Stimulated activated CD8-positive, alpha-beta memory T cell treated with anti-CD3 and anti-CD28 coated beads, Interleukin-15, amount 100 ng/mL, for 24 hours (primary cell): ENCODE measurements around the gene WNT6.
"Not testable (repeated sequence)": the region's sequence is repeated elsewhere in the genome, so short reads cannot be mapped to it uniquely, and the experiment has no call there.

Experiments
- DNase-seq: peaks from one replicate; pipeline ENCODE4 v3.0.0-alpha.2; 2020; ENCODE audit warnings: low read depth

The WNT6 gene

DNA sequence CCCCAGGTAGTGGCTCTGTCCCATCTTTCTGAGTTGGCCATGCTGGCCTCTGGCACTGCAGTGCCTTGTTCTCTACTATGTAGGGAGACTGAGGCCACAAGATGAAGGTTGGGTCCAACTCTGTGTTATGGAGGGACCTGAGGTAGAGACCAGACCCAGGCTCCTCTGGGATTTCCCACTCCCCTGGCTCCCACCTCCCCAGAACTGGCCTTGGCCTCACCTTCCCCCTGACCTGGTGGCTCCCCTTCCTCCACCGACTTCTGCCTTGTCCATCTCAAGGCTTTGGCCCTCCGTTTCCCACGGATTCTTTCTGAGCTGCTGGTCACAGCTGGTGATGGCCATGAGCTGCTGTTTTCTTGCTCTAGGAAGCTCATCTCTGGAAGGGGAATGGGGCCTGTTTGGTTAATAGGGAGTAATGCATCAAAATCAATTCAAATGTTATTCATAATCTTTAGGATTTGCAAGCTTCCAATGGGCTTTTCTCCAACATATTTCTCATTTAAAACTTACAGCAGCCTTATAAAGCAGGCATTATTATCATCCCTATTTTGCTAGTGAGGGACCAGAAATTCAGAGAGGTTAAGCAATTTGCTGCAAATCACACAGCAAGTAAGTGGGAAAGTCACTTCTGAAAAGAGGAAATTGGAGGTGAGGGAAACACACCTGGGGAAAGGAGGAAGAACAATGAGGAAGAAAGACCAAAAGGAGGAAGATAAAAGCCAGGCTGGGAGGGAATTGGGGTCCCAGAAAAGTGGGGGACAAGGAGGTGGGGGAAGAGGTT, 28.9 kb upstream of the WNT6 start:
- no peak for DNase-seq

DNA sequence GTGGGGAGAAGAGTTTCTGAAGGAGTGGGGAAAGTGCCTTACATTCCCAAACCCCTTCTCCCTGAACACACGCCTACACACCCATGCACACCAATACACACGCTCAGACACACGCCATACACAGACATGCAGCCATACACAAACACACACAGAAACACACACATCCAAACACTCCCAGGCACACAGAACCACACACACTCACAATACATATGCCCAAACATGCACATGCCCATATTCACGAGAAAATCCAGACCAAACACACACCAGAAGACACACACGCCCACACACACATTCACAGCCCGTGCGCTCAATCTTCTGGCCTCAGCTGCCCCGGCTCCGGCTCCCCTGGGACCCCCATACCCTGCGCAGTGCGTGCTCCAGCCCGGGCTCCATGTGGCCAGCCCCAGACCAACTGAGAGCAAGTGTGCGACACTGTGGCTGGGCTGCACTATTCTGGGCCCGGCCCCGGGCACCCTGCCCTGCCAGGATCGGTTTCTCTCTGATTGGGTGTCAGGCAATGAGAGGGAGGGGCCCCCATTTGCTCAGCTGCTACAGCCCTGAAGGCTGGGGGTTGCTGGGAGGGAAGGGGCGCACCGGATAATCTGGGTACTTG, 28.1 kb upstream of the WNT6 start, which contains the start of gene PRKAG3:
Gene PRKAG3, minus strand, starts transcription at position 426 of the 613 bp plus-strand sequence.
- DNase-seq: no peak

DNA sequence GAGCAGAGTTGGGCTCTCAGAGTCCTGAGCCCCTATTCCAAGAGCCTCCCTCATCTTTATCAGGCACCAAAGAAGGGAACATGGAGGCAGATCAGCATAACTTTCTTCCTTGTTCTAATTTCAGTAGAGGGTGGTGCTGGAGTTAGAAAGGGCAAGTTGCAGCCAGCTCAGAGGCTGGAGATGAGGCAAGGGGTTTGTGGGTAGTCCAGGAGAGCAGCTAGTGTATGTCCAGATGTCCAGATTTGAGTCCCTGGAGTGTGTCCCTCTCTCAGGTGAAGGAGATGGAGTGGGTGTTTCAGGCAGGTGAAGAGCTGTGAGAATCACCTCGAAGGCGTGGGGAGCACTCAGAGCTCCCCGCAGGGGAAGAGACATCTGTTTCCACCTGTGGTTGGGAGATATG, 27.5 kb upstream of the WNT6 start:
- no peak for DNase-seq

DNA sequence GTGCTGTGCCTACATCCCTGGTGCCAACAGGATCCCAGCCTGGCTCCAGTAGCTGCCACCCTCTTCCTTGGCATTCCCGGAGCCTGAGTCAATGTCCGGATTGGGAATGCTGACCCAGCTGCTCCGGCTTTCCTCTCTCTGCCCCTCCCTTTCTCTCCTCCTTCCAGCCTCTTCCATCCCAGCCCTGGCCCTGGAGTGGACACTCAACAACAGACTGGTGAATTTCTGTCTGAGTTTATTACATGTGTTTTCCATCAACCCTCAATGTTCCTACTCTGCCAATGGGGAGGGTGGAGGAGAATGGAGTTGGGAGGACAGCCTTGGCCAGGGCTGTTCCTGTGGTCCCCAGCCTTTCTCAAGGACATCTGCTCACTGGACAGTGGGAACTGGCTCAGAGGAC, 27.1 kb upstream of the WNT6 start:
- DNase-seq: no peak

DNA sequence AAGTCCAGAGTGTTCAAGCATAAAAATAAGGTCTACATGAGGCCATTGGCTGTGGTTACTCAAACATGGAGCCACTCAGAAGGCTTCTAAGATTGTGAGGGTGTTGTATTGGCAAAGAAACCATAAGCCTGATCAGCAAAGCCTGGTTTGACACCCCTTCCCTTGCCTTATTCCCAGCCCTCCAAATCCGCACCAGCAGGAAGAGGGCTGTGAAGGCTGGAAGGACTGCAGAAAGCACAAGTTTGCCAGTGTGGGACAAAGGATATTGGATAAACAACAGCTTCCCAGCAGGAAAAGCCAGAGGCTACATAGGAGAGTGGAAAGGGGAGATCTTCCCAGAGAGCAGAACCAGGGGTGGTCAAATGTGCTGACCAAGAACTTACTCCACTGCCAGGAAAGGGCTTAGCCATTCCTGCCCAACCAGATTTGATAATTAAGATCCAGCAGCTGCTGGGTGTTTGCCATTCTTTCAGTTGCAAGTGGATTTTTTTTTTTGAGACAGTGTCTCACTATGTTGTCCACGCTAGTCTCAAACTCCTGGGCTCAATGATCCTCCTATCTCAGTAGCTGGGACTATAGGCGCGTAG, 26.5 kb upstream of the WNT6 start:
- DNase-seq: no peak

DNA sequence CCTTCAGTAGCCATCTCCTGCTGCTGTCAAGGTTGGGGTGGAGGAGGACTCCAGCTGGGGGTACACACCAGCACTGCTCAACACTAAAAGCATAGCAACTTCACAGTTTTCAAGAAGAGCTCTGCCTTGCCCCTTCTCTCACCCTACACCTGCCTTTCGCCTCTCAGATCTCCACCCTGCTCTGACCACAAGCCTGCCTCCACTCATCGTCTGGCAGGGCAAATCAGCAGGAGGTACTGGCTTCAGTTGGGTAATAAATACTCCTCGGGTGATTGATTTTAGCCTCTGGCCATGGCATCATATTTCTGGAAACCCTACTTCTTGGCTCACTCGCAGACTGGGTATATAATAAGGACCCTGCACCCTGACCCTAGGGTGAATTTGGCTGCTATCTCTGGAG, 24.9 kb upstream of the WNT6 start:
- DNase-seq: no peak

DNA sequence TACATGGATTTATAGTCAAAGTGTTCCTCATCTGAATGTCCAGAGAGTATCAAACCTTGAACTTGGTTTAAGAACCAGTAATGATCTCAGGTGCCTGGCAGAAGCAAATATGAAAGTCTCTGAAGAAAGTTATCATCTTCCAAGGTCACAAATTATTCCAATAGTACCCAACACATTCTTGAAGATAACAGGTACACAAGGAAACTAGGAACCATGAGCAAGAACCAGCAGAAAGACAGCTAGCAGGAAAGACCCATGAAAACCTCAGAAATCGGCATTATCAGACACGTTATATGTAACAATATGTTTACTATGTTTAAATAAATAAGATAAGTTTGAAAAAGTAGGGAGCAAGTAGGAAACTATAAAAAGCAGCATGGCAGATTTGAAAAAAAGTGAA, 22.1 kb upstream of the WNT6 start:
- no peak for DNase-seq

DNA sequence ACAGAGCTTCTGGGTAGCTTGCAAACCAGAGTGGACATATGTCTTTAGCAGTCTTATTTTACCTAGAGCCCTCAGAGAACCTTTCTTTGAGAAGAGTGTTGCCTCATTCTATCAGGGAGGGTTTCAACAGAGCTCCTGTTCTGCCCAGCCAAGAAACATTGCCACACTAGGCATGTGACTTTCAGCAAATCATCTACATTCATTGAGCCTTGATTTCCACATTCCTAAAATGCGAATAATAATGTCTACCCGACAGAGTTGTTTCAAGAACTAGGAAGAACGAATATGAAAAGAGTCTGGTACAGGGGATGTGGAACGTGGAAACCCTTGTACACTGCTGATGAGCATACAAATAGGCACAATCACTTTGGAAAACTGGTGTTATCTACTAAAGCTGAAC, 20.2 kb upstream of the WNT6 start:
- DNase-seq: no peak

DNA sequence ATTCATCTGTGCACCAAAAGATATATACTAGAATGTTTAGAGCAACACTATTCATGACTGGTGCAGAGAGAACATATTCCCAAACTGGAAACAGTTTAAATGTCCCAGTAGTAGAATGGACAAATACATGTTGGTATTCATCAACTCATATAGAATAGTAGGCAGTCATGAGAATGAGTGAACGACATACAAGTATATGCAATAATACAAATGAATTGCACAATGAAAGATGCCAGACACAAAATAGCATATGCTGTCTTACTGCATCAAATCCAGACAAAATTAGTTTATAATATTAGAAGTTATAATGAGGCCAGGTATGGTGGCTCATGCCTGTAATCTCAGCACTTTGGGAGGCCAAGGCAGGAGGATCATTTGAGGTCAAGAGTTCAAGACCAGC, 19.7 kb upstream of the WNT6 start:
- no peak for DNase-seq

DNA sequence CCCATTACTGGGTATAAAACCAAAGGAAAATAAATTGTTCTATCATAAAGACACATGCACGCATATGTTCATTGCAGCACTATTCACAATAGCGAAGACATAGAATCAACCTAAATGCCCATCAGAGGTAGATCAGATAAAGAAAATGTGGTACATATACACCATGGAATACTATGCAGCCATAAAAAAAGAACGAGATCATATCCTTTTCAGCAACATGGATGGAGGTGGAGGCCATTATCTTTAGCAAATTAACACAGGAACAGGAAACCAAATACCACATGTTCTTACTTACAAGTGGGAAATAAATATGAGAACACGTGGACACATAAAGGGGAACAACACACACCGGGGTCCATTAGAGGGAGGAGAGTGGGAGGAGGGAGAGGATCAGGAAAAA, 15.3 kb upstream of the WNT6 start:
- DNase-seq: not testable (repeated sequence)

DNA sequence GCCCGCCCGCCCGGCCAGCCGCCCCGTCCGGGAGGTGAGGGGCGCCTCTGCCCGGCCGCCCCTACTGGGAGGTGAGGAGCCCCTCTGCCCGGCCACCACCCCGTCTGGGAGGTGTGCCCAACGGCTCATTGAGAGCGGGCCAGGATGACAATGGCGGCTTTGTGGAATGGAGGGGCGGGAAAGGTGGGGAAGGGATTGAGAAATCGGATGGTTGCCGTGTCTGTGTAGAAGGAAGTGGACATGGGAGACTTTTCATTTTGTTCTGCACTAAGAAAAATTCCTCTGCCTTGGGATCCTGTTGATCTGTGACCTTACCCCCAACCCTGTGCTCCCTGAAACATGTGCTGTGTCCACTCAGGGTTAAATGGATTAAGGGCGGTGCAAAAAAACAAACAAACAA, 12.6 kb upstream of the WNT6 start:
- not testable (repeated sequence) for DNase-seq

DNA sequence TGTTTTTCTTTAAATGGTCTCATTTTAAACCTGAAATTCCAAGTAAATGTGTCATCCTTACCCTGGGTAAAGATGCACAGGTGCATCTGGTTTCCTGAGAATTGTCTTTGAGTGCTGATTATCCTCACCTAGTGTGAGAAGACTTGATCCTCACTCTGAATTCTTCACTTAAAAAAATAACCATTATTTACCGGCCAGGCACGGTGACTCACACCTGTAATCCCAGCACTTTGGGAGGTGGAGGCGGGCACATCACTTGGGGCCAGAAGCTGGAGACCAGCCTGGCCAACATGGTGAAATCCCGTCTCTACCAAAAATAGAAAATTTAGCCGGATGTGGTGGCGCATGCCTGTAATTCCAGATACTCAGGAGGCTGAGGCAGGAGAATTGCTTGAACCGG, 9.9 kb upstream of the WNT6 start:
- DNase-seq: no peak

DNA sequence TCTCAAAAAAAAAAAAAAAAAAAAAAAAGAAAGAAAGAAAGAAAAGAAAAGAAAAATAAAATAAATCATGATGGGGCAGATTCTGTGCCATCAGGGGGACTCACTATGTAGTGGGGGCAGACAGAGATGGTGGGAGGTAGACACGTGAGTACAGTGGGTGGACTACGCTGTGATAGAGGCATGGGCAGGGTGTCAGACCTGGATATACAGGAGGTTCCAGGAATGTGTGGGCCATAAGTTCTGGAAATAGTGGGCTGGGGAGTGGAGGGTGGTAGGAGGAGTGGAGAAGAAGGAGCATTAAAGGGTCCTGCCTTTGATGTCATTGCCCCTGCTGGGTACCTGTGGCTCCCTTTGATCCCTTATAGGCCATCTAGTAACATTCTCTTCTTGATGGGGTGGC, 8.8 kb upstream of the WNT6 start:
- DNase-seq: no peak

DNA sequence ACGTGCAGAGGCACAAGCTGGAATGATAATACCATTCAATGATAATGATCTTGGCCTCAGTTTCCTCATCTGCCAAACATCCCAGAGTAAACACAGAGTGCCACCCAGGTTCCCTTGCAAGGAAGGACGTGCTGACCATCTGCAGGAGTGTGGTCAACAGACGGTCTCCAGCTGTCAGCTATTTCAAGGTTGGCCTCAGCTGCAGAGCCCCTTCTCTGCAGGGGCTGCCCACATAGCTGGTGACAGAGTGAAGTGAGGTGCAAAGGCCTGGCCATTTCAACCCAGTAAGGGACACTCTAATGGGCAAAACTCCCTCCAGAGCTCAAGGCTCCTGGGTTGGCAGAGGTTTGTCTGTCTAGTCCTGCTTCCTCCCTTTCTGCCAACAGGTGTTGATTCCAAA, 8.3 kb upstream of the WNT6 start:
- DNase-seq: no peak

DNA sequence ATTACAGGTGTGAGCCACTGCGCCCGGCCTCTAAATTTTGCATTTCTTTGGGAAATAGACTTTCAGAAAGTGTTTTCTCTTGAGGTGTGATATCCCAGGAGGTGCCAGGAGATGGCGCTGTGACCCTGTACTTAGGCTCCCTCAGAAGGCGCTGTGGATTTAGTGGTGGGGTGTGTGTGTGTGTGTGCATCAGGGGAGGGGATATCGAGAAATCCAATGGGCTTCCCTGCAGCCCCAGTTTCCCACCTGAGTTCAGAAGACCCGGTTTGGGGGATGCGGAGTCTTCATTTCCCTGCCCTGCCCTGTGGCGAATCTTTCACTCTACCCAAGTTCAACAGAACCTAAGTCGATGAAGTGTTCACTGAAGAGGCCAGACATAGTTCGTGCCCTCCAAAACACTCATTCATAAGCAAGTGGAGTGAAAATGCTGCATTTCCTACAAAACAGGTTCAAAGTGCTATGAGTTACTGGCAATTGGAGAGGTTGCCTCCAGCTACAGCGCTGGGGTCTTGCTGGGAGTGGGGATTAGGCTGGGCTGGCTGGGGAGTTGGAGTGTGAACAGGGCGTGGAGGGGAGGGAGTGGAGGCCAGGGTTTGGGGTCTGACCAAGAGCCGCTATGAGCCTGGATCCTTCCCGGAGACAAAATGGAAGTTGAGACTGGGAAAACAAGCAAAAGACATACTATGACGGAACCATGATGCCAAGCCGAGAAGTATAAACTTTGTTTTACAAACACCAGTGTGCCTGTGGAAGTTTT, 6.5 kb upstream of the WNT6 start:
- DNase-seq: peak; percentile 46

DNA sequence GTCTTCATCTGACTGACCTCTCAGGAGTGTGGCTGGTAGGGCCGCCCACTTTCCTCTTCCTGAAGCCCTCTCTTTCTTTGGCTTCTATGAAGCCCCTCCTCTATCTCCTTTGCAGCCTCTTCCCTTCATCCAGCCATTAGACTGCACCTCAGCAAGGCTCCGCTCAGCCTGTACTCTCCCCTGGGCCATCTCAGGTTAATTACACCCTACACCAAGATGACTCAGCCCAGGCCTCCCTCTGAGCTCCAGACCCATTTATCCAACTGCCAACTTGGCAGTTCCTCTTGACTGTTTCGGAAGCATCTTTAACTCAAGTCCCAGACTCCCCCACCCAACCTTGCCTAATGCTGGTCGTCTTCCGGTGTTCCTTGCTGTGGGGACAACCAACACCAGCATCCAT, 5.8 kb upstream of the WNT6 start:
- DNase-seq: no peak

DNA sequence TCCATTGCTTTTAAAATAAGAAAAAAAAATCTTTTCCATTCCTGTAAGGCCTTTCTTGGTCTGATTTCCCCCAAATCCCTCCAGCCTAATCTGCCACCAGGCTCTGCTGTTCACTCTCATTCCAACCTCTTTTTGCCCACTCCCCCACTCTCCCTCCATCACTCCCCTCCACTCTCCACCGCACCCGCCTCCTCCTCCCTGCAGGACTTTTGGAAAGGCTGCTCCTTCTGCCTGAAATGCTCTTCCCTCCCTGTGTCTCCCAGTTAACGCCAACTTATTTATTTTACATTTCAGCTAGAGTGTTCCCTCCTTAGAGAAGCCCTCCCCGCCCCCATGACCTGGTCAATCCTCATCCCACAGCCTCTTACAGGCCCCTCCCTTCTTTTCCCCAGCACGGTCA, 4.7 kb upstream of the WNT6 start:
- no peak for DNase-seq

DNA sequence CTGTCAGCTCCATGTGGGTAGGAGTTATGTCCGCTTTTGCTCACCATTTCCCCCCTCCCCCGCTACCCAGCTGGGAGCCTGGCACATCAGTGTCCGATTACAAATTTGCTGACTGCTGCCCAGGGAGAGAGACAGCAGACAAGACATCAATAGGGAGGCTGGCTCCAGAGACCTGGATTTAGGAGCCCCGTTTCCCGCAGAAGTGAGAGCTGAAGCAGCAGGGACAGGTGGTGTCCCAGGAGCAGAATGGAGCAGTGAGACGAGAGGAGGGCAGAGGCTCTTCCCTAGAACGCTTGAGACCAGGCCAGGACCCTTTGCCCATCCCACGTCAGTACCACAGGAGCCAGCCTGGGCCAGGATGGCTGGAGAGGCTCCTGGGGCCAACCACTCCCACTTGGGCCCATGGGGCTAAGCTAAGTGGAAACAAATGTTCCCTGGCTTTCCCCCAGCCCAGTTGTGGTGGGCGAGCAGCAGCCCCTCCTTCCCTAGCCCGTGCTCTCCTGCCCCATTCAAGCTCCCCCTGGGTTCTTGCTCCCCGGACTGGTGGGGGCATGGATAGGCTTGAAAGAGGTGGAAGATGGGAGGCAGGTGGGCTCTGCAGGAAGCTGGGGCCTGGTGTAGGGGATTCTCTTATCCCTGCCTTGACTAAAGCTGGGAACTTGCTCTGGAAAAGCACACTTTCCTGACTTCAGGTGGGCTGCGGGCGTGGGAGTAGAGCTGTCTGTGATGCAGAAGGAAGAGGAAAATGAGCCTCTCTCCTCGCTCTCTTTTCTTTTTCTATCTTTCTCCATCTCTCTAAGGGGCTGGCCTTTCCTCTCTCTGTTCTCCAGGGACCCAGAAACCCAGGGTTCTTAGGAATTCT, 4.1 kb upstream of the WNT6 start:
- DNase-seq: no peak

DNA sequence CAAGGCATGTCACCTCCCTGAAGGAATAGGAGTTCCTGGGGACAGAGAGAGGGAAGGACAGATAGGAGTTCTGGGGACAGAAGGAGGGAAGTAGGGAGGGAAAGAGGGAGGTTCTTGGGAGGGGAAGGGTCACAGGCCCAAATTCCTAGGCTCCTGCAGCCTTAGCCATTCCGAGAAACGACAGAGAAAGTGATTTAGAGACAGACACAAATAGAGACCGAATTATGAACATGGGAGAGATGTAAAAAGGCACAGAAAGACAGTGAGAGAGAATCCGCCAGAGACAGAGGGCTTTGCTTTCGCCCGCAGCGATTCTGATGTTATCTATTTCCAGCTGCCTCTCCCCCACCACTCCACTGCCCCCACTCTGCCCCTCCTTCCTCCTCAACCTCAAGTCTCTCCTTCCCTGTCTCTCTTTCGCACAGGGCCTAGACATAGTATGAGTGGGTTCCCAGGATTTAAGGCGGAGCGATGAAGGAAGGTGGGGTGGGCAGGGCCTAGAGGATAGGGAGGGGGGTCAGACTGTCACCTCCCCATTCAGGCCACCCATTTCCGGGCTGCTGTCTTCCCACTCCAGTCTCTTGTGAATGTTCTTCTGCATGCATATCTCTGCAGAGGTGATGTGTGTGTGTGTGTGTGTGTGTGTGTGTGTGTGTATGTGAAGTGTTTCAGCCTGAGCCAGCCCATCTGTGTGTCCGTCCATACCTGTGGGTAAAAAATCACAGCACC, 3.3 kb upstream of the WNT6 start:
- no peak for DNase-seq

DNA sequence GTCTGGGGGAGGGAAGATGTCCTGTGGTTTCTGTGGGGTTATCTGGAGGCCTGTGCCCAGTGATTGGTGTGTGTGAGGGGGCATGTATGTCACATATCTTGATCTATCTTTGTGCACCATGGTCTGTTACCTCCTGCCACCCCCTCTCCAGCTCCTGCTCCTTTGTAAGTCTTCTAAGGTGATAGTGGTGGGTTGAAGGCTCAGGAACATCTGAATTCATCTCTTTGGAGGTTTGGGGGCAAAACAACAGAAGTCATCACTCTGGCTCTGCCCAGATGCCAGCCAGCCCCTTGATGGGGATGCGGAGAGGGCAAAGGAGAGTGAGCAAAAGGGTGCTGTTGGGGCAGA, 2.7 kb upstream of the WNT6 start:
- DNase-seq: no peak

DNA sequence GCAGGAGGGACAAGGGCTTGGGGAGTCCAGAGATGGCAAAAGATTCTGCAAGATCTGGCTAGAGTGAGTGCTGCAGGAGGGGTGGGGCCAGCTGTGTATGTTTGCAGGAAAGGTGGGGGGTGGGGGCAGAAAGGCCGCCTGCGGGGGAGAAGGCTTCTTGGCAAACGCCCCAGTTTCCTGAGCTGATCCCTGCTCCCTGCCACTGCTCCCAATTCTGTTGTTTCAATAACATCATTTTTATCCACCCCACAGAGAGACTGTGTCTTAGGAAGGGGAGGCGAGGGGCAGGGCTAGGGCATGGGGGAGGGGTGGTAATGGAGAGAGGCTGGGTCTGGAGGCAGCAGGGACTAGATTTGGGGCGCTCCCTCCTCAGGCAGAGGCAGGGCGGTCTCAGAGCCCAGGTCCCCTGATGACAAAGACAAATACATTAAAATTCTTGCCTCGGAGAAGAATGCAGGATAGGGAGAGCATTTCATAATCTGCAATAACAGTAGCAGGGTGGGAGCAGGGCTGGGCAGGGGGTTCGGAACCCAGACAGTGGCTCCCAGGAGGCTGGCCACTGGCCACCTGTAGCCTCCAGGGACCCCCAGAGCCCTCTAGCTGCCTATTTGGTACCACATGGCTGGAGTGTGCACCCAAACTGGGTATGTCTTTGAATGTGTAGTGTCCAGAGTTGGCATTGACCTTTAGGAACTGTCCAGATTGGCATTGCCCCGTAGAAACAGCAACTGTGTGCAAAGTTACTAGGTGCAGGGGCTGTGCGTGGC, 2.1 kb upstream of the WNT6 start:
- DNase-seq: no peak
